Gastroesophageal sphincter (tissue), 4 donors: ENCODE data around the gene MICAL3. TPM values are rescaled to one million over a fixed set of nuclear protein-coding genes. Genes with fewer than 3 reads are reported as not detected.
"Not testable (repeated sequence)": the region's sequence is repeated elsewhere in the genome, so short reads cannot be mapped to it uniquely, and the experiment has no call there.

Experiments
- ATAC-seq: fragments of 150-250 bp; one replicate; pipeline ENCODE4 v1.9.1; 2016; ENCODE audit warnings: mild to moderate bottlenecking, moderate library complexity
- H3K27ac ChIP-seq, 4 donors: fragments of 200-600 bp; sonication (generic) in 3 of 4; 1 replicate in 3 of 4; 2 replicates in 1 of 4; pipeline ENCODE4 v1.5.1; 2016 to 2019
- H3K27me3 ChIP-seq: fragments of 200-600 bp; sonication (generic); one replicate; pipeline ENCODE4 v1.5.1; 2019
- H3K36me3 ChIP-seq, 2 donors: fragments of 200-600 bp; sonication (generic); one replicate each; pipeline ENCODE4 v1.5.1; 2019; ENCODE audit warnings: control low read depth in 1 of 2
- H3K4me1 ChIP-seq, 3 donors: fragments of 200-600 bp; sonication (generic); 1 replicate in 2 of 3; 2 replicates in 1 of 3; pipeline ENCODE4 v1.5.1; 2016 to 2019; ENCODE audit warnings: control low read depth in 2 of 3
- H3K4me3 ChIP-seq, 2 donors: fragments of 200-600 bp; sonication (generic); one replicate each; pipeline ENCODE4 v1.5.1; 2019; ENCODE audit warnings: mild to moderate bottlenecking in 1 of 2, moderate library complexity in 1 of 2
- H3K9me3 ChIP-seq, 3 donors: fragments of 200-600 bp; sonication (generic); one replicate each; pipeline ENCODE4 v1.5.1; 2017 to 2019; ENCODE audit warnings: control low read depth in 2 of 3
- CTCF ChIP-seq, 4 experiments: fragments of 200-600 bp in 2 of 4; fragments of 450-650 bp in 2 of 4; sonication (generic) in 1 of 4; IDR thresholded peaks; one replicate each; pipeline ENCODE4 v1.5.1; 2017 to 2019; ENCODE audit warnings: antibody characterized with exemption in 4 of 4, mild to moderate bottlenecking in 2 of 4, moderate library complexity in 2 of 4
- EP300 ChIP-seq: sonication (generic); formaldehyde crosslinking; IDR thresholded peaks from one replicate; pipeline ENCODE4 v1.6.1; 2017; ENCODE audit warnings: antibody characterized with exemption, mild to moderate bottlenecking
- POLR2A ChIP-seq, 2 donors: fragments of 450-650 bp; IDR thresholded peaks; one replicate each; pipeline ENCODE4 v1.6.1; 2017; ENCODE audit warnings: antibody characterized with exemption in 2 of 2, mild to moderate bottlenecking in 2 of 2, moderate library complexity in 1 of 2
- POLR2AphosphoS5 ChIP-seq: sonication (generic); formaldehyde crosslinking; IDR thresholded peaks from one replicate; pipeline ENCODE4 v1.6.1; 2017; ENCODE audit warnings: antibody characterized with exemption
- WGBS, 2 donors: methylation state at CpG; one replicate each; pipeline ENCODE4 v1.1.5; 2018; ENCODE audit warnings: low coverage in 1 of 2; 5-methylcytosine and 5-hydroxymethylcytosine counted together
- total RNA-seq, 4 donors: library from RNA; depleted of rRNA; stranded (reverse); fragments of >200 nt; gene quantifications; one replicate each; pipeline ENCODE4 v1.1.0, GENCODE V29; 2016

Gene MICAL3
- total RNA-seq, 4 donors from 2014 or later, result 37.3 to 120 (median 51.5) TPM

DNA sequence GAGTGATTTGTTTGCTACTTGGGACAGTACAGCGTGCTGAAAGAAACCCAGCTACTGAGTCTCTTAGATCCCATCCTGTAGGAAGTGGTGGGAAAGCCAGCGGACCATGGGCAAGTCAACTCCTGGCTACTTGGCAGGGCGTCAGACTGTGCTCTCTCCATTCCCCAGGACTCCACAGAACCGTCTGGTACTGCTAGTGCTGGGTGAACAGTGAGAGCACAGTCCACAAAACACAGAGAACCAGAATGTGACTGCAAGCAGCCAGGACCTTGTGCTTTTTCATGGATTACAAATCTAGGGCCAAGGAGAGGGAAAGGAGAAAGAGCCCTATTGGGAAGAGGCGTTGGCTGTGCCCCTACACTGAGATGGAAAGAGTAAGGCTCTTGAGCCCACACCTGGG is 260.3 kb downstream of the MICAL3 start:
- no peaks in the 10 kb centered on the region for H3K9me3 ChIP-seq
- WGBS, 2 donors, result 73 to 85% methylated on average over 2 of the region's 5 CpGs
- peaks cover 0 to 5% (median 0%) of the 10 kb centered on the region in 3 donors for H3K4me1 ChIP-seq
- ATAC-seq, result no peak
- no peak for TF ChIP-seq EP300
- TF ChIP-seq CTCF (IDR thresholded peaks at IDR 0.05), result no peak
- TF ChIP-seq POLR2A (IDR thresholded peaks at IDR 0.05), result no peak
- TF ChIP-seq POLR2AphosphoS5, result no peak
- H3K27ac ChIP-seq, result no peak overlapping the region
- no peak overlapping the region for H3K4me3 ChIP-seq
- H3K36me3 ChIP-seq, result no peaks in the 10 kb centered on the region
- H3K27me3 ChIP-seq, result no peaks in the 10 kb centered on the region

DNA sequence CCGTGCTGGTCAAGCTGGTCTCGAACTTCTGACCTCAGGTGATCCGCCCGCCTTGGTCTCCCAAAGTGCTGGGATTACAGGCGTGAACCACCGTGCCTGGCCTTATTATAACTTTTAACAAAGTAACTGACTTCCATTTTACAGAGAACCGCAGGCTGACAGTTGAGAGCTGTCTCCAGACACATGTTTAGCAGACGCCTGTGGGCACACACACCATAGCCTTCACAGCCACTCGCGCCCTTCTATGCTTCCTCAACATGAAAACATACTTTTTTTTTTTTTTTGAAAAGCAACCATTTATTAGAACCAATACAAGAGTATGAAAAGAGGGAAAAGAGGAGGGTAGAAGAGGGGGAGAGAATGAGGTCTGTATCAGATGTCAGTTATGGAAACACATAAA is 260.9 kb downstream of the MICAL3 start:
- not testable (repeated sequence) for H3K27ac ChIP-seq, H3K27me3 ChIP-seq, H3K9me3 ChIP-seq, H3K36me3 ChIP-seq, H3K4me3 ChIP-seq, H3K4me1 ChIP-seq, ATAC-seq
- 88 to 89% methylated on average over 3 to 8 of the region's 10 CpGs for WGBS, 2 donors

DNA sequence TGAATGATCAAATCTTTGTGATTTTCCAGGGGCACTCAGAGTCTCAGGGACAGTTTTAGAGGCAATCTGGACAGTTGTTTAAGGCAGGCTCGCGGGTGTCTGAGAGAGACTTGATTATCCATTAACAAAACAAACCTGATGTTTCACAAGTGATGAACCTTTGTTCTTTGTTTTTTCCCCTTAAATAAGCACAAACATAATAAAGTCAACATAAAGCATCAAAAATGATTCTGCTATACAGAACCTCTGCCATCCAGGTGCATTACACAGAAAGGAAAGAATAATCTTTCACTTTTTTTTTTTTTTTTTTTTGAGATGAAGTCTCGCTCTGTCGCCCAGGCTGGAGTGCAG is 263.2 kb downstream of the MICAL3 start:
- Histone ChIP-seq H3K36me3 (no peaks in the 10 kb centered on the region), H3K27me3 (no peaks in the 10 kb centered on the region), H3K9me3 (no peaks in the 10 kb centered on the region), H3K4me3 (no peak overlapping the region), H3K4me1 (peaks cover 0 to 5% (median 0%) of the 10 kb centered on the region in 3 donors), H3K27ac (no peak overlapping the region)
- WGBS, 2 donors, result 60 to 78% methylated on average over 1 to 4 of the region's 4 CpGs
- ATAC-seq, result no peak
- TF ChIP-seq POLR2AphosphoS5, result no peak
- TF ChIP-seq EP300, result no peak
- TF ChIP-seq POLR2A (IDR thresholded peaks at IDR 0.05), result no peak
- no peak for TF ChIP-seq CTCF (IDR thresholded peaks at IDR 0.05)

DNA sequence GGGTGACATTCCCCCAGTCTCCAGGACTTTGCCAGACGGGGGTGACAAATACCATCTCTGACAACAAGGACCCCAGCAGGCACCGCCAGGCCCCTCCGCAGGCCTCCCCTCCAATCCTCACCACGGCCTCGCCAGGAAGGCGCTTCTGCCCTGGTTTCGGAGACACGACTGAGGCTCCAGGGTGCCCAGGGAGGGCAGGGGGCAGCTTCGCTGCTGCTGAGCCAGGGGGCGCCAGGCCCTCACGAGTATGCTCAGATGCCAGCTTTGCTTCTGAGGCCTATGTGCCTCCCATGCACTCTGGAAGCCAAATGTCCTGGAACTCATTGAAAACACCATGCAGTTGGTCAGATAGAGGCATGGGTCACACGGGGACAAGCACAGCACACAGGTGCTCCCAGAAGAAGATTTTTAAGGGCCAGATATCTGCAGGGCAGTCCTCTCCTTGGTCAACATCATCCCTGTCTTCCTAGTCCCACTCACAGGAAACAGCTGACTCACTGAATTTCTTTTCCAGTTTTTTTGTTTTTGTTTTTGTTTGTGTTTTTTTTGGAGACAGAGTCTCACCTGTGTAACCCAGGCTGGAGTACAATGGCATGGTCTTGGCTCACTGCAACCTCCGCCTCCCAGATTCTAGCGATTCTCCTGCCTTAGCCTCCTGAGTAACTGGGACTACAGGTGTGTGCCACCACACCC is 270.0 kb downstream of the MICAL3 start:
- Histone ChIP-seq H3K4me3 (no peak overlapping the region), H3K4me1 (no peaks in the 10 kb centered on the region), H3K36me3 (no peaks in the 10 kb centered on the region), H3K27ac (no peak overlapping the region), H3K9me3 (no peaks in the 10 kb centered on the region), H3K27me3 (no peaks in the 10 kb centered on the region)
- TF ChIP-seq POLR2A (IDR thresholded peaks at IDR 0.05) (no peak), POLR2AphosphoS5 (no peak), EP300 (no peak), CTCF (IDR thresholded peaks at IDR 0.05) (no peak)
- no peak for ATAC-seq
- 83 to 89% methylated on average over 3 to 14 of the region's 14 CpGs for WGBS, 2 donors

- Histone ChIP-seq H3K36me3 (peaks cover 0 to 2% of the 10 kb centered on the region in 2 donors), H3K27ac (no peak overlapping the region), H3K4me1 (no peaks in the 10 kb centered on the region), H3K27me3 (no peaks in the 10 kb centered on the region), H3K4me3 (no peak overlapping the region), H3K9me3 (no peaks in the 10 kb centered on the region)
- no peak for ATAC-seq
- TF ChIP-seq POLR2AphosphoS5, result no peak
- no CpG with 5 or more reads among the region's 13 CpGs for WGBS, 2 donors
Measured at GRCh38 chr22:17753401-17753989, 270.9 kb downstream of the MICAL3 start.

DNA sequence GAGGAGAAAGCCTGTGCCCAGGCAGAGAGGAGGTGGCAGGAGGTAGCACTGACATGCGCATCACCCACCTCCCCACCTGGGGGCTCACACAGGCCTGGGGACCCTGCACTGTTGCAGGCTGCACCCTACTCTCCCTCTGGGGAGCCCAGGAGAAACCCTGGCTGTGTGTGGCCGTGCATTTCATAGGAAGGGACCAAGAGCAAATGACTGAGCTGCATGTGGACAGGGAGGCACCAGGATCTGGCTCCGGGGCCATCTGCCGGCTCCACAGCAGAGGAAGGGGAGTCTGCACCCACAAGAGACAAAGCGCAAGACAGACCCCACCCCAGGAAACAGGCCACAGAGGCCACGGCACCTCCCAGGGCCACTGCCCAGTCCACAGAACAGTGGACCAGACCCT is 272.8 kb downstream of the MICAL3 start:
- WGBS, 2 donors, result 94 to 100% methylated on average over 1 to 2 of the region's 6 CpGs
- no peaks in the 10 kb centered on the region for H3K27me3 ChIP-seq
- peaks cover 0 to 3% of the 10 kb centered on the region in 2 donors for H3K36me3 ChIP-seq
- no peak overlapping the region for H3K4me3 ChIP-seq
- no peak overlapping the region for H3K27ac ChIP-seq
- no peaks in the 10 kb centered on the region for H3K9me3 ChIP-seq
- no peak for ATAC-seq
- H3K4me1 ChIP-seq, result no peaks in the 10 kb centered on the region
- TF ChIP-seq CTCF (IDR thresholded peaks at IDR 0.05), result no peak
- no peak for TF ChIP-seq POLR2AphosphoS5
- TF ChIP-seq POLR2A (IDR thresholded peaks at IDR 0.05), result no peak
- no peak for TF ChIP-seq EP300
